Measurements from ENCODE around the gene PLCH2.

PLCH2 gene

DNA sequence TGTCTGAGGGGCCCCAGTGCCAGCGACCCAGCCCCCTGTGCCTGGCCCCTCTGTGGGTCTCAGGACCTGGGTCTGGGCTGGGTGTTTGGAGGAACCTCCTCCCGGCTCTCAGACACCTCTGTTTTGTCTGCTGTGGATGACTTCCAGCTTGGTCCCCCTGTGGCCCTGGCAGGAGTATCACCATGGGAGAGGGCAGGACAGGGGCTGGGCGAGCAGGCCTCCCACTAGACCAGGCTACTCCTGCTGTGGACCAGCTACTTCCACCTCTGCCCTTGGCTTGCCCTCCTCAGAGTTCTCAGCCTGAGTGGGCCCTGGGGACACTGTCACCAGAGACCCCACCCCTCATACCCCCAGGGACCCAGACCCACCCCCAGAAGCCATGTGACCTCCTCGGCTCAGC is 21.8 kb downstream of the PLCH2 start:
- DNase-seq (ENCODE audit: low spot score) (no peak), FAIRE-seq (no peak)

DNA sequence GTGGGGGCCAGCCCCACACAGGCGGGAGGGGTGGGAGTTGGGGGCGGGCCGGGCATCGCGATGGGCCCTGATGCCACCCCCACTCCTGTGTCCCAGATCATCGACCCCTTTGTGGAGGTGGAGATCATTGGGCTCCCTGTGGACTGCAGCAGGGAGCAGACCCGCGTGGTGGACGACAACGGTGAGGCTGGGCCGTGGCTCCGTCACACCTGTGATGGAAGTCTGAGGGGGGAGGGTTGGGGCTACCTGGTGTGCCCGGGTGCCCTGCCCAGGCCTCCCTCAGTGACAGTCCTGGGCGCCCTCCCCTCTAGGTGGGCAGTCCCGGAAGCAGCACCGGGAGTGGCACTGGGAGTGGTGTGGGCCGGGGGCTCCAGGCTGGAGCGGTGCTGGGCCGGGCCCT is 22.6 kb downstream of the PLCH2 start:
- no peak for FAIRE-seq
- DNase-seq (ENCODE audit: low spot score) = no peak

GRCh38 chr1:2499260-2499659 is 23.2 kb downstream of the PLCH2 start:
- DNase-seq (ENCODE audit: low spot score) = no peak
- no peak for FAIRE-seq

DNA sequence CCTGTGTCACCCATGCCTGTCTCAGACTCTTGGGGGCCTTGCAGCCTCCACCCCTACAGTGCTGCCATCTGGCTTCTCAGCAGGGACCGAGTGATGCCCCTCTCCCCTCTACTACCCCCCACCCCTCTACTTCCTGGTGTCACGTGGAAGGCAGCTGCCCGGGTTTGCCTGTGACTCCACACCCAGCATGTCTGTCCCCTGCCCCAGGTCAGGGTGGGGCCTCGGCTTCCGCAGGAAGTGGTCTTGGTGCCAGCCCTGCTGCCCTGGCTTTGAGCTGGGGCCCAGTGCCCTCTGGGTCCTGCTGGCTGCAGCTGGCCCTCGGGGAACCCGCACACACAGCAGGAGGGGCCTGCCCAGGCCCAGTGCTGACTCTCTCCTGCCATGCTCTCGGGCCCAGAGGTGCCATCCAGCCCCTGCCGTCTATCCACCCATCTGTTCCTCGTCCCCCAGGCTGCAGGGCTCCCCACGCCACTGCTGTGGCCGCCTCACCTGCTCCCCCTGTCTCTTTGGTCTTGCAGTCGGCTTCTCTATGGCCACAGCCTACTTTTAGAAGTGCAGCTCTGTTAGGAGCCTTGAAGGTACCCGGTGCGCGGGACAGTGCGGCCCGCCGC is 24.0 kb downstream of the PLCH2 start:
- DNase-seq (ENCODE audit: low spot score) (no peak), FAIRE-seq (no peak)

GRCh38 chr1:2501041-2501819 is 25.1 kb downstream of the PLCH2 start:
- FAIRE-seq = no peak

GRCh38 chr1:2501820-2502119 is 25.7 kb downstream of the PLCH2 start:
- no peak for FAIRE-seq
- no peak for DNase-seq (ENCODE audit: low spot score)

More at GRCh38 chr1:2501041-2501819, 25.1 kb downstream of the PLCH2 start:
- DNase-seq (ENCODE audit: low spot score) = no peak

GRCh38 chr1:2502210-2502609 is 26.1 kb downstream of the PLCH2 start:
- no peak for FAIRE-seq
- DNase-seq (ENCODE audit: low spot score) = no peak

GRCh38 chr1:2502661-2503553 is 26.8 kb downstream of the PLCH2 start:
- no peak for FAIRE-seq
- DNase-seq (ENCODE audit: low spot score) = no peak

DNA sequence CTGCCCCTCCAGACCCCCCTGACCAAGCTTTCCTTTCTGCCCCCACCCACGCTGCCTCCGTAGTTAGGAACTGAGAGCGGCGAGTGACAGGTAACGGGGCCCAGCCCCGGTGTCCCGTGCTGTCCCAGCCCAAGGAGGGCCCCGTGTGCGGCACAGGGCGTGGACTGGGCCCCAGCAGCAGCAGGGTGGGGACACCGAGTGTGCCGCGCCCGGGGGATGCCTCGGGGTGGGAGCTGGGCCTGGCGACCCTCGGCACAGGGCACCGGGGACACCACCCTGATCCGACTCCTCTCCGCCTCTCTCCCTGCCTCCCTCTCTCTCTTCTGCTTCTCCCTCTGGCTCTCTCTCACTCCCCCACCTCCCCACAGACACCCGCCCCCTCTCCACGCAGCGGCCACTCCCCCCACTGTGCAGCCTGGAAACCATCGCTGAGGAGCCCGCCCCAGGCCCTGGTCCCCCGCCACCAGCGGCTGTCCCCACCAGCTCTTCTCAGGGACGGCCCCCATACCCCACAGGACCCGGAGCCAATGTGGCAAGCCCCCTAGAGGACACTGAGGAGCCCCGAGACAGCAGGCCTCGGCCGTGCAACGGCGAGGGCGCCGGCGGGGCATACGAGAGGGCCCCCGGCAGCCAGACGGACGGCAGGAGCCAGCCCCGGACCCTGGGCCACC is 27.6 kb downstream of the PLCH2 start:
- DNase-seq (ENCODE audit: low spot score) (no peak), FAIRE-seq (no peak)

- FAIRE-seq = no peak
- no peak for DNase-seq (ENCODE audit: low spot score)
These were observed 28.3 kb downstream of the PLCH2 start for GRCh38 chr1:2504225-2504948.

DNA sequence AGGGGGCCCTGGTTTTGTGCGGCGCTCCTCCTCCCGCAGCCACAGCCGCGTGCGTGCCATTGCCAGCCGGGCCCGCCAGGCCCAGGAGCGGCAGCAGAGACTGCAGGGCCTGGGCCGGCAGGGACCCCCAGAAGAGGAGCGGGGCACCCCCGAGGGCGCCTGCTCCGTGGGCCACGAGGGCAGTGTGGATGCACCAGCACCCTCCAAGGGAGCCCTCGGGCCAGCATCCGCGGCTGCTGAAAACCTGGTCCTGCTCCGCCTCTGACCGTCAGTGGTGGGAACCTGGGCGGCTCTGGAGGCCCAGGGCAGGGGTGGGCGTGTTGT is 28.8 kb downstream of the PLCH2 start:
- FAIRE-seq = no peak
- DNase-seq (ENCODE audit: low spot score) = no peak

DNA sequence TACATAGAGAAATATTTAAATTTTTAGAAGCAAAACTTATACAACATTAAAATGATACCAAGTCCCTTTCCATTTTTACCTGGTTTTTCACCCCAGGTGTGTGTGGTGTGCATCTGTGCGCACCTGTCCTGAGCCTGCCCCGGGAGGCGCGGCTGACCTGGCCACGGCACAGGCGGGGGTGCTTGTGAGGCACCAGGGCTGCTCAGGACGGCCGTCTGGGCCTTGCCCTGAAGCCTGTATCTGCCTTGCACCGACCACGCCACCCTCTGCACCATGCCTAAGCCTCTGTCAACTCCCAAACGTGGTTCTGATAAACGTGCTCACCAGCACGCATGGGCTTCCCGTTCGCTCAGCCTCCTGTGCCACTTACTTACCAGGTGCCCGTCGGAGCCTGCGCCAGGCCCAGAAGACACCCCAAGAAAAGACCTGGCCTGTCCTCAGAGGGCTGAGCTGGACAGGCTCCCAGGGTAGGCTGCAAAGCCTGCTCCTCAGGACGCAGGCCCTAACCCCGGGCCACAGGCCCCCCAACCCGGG is 29.4 kb downstream of the PLCH2 start:
- FAIRE-seq = no peak

GRCh38 chr1:2506007-2506860 is 30.1 kb downstream of the PLCH2 start:
- DNase-seq (ENCODE audit: low spot score) = no peak
- no peak for FAIRE-seq

More for the DNA sequence above, 29.4 kb downstream of the PLCH2 start:
- no peak for DNase-seq (ENCODE audit: low spot score)

- FAIRE-seq (no peak), DNase-seq (ENCODE audit: low spot score) (no peak)
These were observed 30.9 kb downstream of the PLCH2 start for GRCh38 chr1:2506901-2507565.

GRCh38 chr1:2507744-2508155 is 31.7 kb downstream of the PLCH2 start:
- FAIRE-seq (no peak), DNase-seq (ENCODE audit: low spot score) (no peak)

- FAIRE-seq = no peak
- no peak for DNase-seq (ENCODE audit: low spot score)
These were observed 32.1 kb downstream of the PLCH2 start for GRCh38 chr1:2508180-2508579.

DNA sequence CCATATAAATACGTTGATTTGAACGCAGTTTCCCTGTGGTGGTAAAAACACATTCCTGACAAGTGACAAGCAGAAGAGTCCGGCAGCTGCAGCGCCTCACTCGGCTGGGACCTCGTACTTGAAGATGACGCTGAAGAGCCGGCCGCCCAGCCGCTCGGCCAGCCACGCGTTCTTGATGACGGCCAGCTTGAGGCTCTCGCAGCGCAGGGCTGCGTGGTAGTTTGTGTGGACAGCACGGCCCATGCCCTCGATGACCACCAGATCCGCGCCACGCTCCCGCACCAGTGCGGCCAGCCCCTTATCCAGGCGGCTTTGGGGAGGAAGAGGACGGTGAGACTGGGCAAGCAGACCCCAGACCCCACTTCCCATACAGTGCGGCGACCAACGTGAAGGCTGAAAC is 32.7 kb downstream of the PLCH2 start:
- DNase-seq (ENCODE audit: low spot score) = no peak
- no peak for FAIRE-seq

GRCh38 chr1:2509589-2509988 is 33.5 kb downstream of the PLCH2 start:
- DNase-seq (ENCODE audit: low spot score) (no peak), FAIRE-seq (no peak)

DNA sequence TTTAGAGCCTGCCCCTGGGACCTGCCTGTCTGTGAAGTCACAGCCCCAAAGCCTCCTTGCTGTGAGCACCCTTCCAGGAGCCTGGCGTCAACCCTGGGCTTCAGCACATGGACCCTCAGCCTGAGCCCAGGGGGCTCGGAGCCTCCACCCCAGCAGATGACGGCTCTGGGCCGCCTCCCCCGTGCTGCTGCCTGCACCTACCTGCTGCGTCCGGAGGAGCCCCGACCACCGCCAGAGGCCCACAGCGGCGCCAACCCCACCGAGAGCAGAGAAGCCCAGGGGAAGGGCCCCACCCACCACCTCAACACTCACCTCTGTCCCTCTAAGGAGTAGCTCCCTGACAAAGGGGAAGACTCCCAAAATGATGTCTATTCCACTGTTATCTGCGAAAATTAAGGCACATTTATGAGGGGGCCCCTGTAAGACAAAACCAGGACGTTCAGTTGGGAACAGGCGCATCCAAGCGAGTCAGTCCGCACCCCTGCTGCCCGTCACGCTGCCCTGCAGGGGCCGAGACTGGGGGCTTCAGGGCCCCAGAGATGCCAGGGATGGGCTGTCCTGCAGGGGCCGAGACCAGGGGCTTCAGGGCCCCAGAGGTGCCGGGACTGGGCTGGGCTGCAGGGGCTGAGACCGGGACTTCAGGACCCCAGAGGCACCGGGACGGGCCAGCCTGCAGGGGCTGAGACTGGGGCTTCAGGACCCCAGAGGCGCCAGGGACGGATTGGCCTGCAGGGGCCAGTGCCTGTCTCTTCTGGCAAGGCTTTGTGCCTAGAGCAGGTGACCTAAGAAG is 34.5 kb downstream of the PLCH2 start:
- FAIRE-seq (no peak), DNase-seq (ENCODE audit: low spot score) (no peak)
